HG03108 (cell line): ENCODE data around the gene SPSB4.
"Not testable (repeated sequence)": the region's sequence is repeated elsewhere in the genome, so short reads cannot be mapped to it uniquely, and the experiment has no call there.

Source experiments
- ATAC-seq: cut with Tn5 transposase; IDR thresholded peaks from one replicate; pipeline ENCODE4 v1.9.1; 2021; ENCODE audit warnings: moderate library complexity; ENCODE audit not compliant: unreplicated experiment

Gene SPSB4

DNA sequence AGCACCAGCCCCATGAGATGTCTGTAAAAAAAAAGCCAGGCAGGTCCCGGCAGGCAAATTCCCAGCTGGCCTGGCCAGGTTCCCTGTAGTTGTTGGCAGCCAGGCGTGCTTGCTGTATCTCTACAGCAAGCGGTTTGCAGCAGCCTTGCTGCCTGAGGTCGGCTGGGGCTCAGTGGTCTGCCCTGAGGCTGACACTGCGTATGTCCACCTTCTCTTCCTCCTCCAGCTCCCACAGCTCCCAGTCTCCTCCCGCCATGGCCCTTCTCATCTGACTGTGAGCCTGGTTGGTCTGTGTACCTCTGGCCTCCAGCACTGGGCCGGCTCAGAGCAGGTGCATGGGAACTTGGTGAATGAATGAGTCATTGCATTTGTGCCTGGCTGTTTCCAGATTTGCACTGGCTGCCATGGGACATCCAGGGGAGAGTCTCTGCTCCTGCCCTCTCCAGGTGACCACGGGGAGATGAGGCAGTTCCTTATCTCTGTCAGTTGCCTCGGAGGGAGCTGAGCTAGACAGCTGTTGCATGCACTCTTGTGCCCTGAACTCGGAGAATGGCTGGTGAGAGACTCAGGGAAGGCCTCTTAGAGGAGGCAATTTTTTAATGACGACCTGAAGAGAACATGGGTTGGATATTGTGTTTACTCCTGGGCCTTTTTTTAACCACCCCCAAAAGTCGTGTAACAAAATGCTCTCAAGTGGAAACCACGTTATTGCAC is 43.0 kb downstream of the SPSB4 start:
- no peak for ATAC-seq

DNA sequence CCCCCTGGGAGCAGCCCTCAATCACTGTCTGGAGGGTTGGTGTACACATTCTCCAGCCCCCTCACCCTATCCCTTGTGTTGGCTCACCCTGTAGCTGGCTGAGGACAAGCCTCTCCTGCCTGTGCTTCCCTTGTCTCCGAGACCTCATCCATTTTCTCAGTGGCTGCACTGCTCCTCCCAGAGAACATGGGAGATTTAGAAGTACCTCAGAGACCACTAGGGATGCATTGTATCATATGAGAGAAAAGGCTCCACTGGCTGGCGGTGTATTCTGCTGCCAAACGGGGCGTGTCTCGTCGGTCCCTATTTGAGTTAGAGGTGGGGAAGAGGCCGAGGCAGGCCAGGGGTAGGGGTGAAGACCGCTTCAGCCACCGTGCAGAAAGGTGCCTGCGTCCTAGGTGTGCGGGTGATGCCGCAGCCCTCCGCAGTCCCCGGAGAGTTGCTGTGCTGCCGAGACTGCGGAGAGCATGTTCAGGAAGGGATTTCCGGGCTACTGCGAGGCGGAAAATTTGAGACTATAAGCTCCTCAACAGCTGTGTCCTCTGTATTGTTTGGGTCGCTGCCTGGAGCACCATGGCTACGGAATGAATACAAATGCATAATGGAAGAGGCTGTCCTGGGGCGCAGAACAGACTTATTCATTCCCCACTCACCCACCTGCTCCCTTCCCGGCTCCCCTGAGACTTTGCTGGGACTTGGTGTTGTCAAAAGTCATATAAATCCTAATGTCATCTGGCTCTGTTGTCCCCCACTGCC is 43.8 kb downstream of the SPSB4 start:
- ATAC-seq: no peak

DNA sequence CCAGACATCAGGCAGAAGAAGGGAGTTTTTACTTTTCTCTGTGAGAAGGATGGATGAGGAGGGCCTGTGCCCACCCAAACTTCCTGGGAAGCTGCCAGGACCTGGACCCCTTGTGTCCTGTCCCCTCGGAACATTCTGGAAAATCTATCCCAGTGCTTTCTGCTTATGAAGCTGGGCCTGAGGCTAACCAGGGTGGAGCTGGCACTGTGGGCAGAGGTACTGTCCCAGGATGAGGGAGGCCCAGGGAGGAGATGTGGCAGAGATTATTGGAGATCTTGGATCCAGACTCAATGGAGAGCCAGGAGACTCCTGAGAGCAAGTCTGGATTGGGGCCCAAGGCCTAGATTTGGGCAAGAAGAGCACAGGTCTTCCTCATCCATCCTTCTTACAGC is 44.4 kb downstream of the SPSB4 start:
- no peak for ATAC-seq

DNA sequence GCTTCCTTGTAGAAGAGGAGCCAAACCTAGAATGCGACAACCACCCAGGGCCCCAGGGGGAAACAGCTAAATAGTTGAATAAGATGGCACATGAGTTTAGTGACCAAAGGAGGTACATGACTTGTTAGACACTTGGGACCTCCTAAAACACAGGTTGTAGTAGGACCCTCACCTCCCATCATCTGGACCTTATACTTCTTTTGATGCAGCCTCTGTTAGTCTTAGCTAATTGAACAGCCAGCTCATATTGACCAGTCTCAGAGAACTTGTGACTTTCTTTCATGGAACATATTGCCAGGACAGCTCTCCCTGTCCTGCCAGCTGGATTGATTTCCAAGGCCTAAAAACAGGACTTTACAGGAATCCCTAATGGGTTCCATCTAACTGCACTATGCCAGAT is 45.0 kb downstream of the SPSB4 start:
- ATAC-seq: no peak

DNA sequence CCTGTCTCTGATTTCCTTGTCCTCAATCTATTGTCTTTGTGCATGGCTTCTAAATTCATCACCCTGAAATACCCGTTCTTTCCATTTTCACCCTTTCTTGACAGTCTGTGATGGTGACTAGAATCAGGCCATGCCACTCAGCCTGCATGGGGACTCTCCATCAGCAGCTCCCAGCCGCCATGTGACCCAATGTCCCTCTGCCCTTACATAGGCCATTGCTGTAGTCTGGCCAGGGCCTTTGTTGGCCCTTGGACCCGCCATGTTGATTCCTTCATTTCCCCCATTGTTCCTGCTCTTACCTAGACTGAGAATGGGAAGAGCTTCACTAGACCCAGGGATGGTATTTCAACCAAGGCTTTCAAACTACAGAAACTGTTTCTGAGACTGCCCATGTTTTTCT is 45.8 kb downstream of the SPSB4 start:
- no peak for ATAC-seq

DNA sequence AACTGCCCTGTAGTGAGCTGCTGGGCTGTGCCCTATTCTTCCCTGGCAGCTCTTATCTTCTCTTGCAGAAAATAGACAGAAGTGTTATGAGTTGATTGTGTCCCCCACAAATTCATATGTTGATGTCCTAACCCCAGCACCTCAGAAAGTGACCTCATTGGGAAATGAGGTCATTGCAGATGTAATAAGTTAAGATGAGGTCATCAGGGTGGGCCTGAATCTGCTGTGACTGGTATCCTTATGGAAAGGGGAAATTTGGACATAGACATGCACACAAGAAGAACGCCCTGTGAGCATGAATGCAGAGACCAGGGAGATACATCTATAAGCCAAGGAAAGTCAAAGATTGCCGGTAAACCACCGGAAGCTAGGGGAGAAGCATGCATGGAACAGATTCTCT is 49.0 kb downstream of the SPSB4 start:
- no peak for ATAC-seq

DNA sequence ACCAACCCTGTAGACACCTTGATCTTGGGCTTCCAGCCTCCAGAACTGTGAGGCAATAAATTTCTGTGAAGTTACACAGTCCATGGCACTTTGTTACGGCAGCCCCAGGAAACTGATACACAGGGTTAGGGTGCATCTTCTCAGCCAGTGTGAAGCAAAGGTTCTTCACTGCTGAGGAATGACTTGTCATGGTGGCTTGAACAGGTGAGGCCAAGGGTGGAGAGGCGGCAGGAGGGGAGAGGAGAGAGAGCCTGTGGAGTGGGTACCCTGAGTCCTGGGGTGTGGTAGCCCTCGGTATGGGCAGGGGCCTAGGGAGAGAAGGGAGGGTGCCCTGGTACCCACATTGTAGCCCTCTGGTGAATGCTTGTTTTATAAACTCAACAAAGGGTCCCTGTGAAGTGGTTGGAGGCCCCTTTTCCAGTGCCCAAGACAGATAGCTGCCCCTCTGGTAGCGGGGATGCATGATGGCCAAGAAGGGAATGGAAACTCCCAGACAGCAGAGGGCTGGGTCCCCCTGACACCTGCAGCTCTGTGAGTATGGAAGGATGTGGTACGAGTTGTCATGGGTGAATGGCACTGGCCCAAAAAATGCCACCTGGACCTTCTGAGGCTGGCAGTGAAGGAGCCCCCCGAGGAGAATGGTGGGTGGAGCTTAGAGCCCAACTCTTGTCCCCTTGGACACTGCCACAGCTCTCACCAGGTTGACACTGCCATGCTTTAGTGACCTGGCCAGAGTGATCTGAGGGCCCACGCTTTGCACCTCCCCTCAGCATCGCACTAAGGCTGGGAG is 49.6 kb downstream of the SPSB4 start:
- ATAC-seq: no peak

DNA sequence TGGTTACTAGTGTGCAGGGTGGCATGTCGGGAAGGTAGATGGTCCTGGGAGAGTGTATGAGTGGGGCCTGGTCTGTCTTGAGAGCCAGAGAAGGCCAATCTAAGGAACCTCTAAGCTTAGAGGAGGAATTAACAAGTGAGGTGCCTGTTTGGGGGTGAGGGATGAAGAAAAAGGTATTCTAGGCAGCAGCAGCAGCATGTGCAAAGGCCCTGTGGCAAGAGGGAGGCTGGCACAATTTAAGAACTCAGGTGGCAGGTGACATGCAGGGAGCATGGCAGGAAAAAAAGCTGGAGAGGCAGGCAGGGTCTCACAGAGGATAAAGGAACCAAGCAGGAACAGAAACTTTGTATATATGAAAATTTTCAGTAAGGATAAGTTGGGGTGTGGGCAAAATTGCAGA is 51.2 kb downstream of the SPSB4 start:
- no peak for ATAC-seq

DNA sequence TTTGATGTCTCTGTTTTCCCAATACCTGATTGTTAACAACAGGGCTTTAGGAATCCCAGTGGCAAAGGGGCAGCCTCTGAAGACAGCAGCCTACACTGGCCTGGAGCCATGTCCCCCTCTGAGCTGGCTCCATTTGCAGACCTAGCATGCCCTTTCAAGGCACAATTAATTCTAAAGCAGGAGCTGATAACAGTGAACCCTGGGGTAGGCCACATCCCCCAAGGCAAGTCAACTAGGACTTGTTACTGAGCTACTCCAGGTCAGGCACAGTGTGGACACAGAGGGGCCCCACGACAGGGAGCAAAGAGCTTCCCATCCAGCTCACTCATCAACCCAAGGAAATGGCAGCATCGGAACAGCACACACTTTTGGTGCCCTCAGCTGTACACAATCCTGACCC is 51.9 kb downstream of the SPSB4 start:
- no peak for ATAC-seq

DNA sequence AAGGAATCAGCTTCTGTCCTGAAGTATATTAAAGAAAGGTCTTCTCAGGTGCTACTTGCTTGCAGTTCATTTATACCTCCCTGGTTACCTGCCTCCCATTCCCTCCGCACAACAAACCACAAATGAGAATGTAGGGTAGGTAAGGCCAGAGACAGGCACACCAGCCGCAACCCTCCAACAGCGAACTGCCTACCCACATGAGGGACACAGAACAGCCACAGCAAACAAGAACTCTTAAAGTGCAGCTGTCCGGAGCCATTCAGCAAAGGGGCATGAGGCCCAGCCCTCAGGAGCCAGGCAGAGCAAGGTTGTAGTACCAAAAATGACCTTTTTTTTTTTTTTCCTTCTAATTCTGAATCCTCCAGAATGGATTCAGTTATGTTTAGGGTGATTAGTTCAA is 52.4 kb downstream of the SPSB4 start:
- no peak for ATAC-seq

DNA sequence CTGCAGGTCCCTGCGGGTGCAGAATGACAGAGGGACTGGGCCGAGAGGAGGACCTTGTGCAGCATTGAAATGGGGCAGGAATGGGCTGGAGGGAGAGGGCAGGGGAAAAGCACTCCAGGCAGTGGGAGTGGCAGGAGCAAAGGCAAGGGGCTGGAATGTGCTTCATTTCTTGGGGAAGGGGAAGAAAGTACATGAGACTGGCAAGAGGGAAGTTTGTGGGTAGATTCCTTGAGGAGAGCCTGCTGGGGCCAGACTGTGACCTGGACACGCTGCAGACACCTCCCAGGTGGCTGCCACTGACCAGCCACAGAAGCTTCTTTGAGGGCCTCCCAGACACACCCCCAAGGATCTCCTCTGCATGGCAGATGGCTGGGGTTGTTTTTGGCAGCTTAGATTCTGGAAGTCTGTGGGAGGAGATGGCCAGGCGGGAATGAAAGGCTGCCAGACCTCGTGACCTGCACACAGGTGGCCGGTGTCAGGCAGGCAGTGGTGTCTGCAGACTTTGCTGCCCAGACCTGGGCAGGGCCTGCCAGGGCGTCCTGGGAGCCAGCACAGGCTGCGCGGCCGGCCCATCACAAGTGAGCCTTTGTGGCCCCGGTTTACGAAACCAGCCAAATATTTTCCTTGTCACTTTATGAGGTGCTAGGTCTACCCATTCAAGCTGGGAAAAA is 53.1 kb downstream of the SPSB4 start:
- ATAC-seq: no peak

DNA sequence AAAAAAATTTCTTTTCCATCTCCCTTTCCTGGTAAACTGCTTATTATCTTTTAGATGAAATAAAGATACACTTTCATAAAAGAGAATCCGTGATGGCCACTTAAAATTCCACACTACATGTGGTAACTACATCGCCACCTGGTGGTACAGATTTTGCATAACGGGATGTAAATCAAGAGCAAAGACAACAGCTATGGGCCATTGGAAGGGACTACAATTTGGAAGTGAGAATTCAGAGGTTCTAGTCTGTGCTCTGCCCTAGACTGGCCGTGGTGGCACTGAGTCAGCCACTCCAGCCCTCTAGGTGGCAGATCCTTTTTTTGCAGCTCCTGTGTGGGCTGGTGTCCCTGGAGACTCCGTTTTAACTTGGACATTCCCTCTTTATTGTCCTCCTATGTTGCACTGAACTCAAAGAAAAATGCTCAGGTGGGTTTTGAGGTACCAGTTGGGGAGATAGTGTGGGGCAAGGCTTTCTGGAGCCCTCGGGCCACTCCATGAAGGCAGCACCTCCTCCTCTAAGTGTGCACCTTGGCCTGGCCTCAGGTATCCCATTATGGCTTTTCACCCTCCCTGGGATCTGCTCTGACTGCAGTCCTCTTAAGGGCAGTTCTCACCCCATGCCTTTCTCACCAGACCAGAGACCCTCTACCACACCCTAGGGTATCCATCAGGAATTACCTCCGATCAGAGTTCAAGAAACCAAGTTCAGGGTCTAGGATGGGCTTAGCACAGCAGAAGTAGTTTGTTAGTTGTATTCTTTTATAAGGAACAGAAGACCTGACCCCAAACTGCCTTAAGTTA is 54.9 kb downstream of the SPSB4 start:
- peak; percentile 70 for ATAC-seq

DNA sequence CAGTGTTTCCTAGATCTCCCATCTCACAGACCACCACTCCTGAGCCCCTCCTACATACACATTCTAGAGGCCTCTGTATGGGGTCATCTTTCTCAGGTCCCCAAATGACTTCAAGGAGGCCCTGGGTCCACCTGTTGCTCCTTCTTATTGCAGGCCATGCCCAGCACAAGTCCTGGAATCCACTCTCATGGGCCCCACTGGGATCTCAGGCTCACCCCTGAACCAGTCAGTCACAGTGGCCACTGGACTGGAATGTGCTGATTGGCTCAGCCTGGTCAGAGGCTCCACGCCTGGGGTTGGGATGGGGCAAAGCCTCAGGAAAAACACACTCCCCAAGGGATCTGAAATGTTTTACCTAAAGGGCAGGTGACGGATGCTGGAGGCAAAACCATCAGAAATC is 55.7 kb downstream of the SPSB4 start:
- ATAC-seq: no peak

DNA sequence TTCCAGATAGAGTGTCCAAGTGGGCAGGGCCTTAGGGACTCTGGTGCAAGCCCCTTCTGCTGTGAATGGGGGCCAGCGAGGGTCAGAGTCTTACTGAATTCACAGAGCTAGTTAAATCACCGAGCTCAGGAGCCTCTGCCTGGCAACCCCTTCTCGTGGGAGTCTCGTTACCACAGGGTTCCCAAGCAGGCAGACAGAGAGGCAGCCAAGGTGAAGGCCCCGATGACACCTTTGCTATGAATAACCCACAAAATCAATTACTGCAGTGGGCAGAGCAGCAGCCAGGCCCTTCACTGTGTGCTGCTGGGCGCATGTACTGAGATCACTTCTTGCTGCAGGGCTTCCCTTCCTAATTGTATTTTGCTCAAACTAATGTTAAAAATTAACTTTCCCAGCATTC is 56.9 kb downstream of the SPSB4 start:
- ATAC-seq: no peak

DNA sequence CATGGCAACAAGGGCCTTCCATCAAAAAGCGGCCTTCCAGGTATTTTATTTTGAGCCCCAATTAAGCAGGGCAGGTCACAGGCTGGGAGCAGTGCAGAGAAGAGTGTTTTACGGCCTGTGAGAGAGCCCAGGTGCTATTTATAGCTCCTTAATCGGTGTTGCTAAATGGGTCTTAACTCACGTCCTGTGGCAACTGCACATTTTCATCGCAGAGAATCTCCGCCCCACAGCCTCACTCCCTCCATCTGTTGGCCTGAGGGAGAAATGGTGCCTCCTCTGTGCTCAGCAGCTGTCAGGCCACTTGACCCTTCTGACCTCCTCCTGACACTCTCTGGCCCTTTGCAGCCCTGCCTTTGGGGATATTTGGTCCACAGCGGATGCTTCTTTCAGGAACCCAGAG is 58.6 kb downstream of the SPSB4 start:
- ATAC-seq: no peak

DNA sequence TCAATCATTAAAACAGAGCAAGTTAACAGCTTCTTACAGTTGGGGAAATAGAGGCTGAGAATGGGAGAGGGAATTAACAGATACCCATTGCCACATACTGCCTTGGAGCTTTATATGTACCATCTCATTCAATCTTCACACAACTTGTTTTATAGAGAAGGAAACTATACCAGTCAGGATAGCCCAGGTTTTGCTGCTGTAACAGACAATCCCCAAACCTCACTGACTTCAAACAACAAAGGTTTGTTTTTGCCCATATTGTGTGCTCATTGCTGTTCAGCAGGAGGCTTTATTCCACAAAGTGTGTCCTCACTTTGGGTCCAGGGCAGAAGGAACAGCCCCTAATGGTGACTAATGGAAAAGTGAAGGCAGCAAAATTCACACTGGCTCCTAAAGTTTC is 59.2 kb downstream of the SPSB4 start:
- ATAC-seq: no peak

DNA sequence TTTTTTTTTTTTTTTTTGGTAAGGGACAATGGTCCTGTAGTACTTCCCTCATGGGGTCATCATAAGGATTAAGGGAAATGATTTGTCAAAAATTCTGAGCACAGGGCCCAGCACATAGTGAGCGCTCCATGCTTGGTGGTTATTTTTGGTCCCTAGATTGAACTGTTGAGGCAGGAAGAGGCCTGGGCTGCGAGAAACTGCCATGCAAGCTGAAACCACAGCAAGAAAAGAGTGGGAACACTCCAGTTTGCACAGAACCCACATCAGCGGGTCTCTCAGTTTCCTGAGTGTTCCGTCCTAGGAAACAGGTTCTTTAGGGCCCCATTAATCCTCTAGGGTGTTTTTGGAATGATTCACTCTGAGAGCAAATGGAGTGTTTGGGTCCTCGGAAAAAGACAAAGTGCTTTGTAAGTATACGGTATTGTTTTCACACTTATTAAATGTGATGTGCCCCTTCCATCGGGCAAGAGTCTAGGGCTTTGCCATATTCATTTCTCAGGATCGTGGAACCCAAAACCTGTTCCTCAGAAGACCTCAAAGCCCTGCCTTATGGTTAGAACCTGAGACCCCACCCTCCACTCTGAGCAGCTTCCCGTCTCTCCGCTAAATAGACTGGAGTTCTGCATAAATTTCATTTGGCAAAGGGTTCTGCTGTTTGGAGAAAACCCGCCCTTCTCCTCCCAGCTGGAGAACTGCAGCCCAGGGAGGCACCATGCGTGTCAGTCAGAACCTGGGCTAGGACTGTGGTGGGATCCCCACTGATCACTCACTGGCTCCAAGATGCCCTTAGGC is 60.4 kb downstream of the SPSB4 start:
- no peak for ATAC-seq

DNA sequence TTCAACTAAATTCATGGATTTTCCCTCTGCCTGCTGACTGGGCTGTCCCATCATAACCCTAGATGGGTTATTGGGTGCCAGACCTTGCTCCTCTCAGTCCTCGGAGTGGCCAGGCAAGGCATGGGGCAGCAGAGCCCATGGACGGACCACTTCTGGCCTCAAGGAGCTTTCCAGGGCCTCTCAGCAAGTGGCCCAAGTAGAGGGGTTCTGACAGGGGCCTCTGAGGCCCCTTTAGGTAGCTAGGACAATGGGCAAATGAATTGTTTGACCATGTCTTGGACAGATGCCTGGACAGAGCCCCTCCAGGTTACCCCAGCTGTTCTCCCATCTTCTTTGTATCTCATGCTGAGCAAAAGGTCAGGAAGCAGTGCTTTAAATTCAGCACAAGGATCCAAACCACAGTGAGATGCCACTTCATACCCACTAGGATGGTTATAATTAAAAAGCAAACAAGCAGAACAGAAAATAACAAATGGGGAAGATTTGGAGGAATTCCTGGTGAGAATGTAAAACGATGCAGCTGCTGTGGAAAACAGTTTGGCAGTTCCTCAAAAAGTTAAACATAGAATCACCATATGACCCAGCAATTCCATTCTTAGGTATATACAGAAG is 61.6 kb downstream of the SPSB4 start:
- ATAC-seq: no peak

DNA sequence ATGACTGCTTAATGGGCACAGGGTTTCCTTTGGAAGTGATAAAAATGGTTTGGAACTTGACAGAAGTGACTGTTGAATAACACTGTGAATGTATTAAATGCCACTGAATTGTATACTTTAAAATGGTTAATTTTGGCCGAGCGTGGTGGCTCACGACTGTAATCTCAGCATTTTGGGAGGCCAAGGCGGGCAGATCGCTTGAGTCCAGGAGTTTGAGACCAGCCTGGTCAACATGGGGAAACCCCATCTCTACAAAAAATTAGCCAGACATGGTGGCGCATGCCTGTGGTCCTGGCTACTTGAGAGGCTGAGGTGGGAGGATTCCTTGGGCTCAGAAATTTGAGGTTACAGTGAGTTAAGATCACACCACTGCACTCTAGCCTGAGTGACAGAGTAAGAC is 62.5 kb downstream of the SPSB4 start:
- not testable (repeated sequence) for ATAC-seq
